ENCODE data around the gene MYH10. TPM values are rescaled to one million over a fixed set of nuclear protein-coding genes. Genes with fewer than 3 reads are reported as not detected.

Gene MYH10
- total RNA-seq, 2 donors from 2014 or later = 49.9 to 52.9 TPM

- intact Hi-C loops (cut with DNase I) = no loop called here
- no peak for ATAC-seq
- no peak for DNase-seq
Measured at GRCh38 chr17:8618825-8619224, 11.7 kb downstream of the MYH10 start.

GRCh38 chr17:8614988-8615387 is 15.5 kb downstream of the MYH10 start:
- ATAC-seq (no peak), DNase-seq (no peak)
- intact Hi-C loops (cut with DNase I) = no loop called here

- intact Hi-C loops (cut with DNase I) = no loop called here
- no peak for DNase-seq
- ATAC-seq = peak; percentile 24 to 51
Measured at GRCh38 chr17:8611619-8612298, 18.8 kb downstream of the MYH10 start.

GRCh38 chr17:8611137-8611536 is 19.4 kb downstream of the MYH10 start:
- DNase-seq = no peak
- intact Hi-C loops (cut with DNase I) = no loop called here
- ATAC-seq = peak; percentile 40 to 67

- ATAC-seq = no peak
- intact Hi-C loops (cut with DNase I) = no loop called here
- no peak for DNase-seq
Measured at GRCh38 chr17:8610558-8610957, 20.0 kb downstream of the MYH10 start.

- ATAC-seq (no peak), DNase-seq (no peak)
- intact Hi-C loops (cut with DNase I) = no loop called here
Measured at GRCh38 chr17:8609910-8610309, 20.6 kb downstream of the MYH10 start.

- intact Hi-C loops (cut with DNase I) = no loop called here
- DNase-seq (no peak), ATAC-seq (no peak)
Measured at GRCh38 chr17:8608001-8608400, 22.5 kb downstream of the MYH10 start.

GRCh38 chr17:8606401-8606800 is 24.1 kb downstream of the MYH10 start:
- no peak for DNase-seq
- ATAC-seq = peak; percentile 49 to 66
- intact Hi-C loops (cut with DNase I) = no loop called here

- ATAC-seq (no peak), DNase-seq (no peak)
- intact Hi-C loops (cut with DNase I) = no loop called here
Measured at GRCh38 chr17:8602679-8603078, 27.8 kb downstream of the MYH10 start.

GRCh38 chr17:8599351-8600011 is 31.0 kb downstream of the MYH10 start:
- intact Hi-C loops (cut with DNase I) = no loop called here
- DNase-seq = no peak
- ATAC-seq = no peak

- ATAC-seq = no peak
- intact Hi-C loops (cut with DNase I) = no loop called here
- no peak for DNase-seq
Measured at GRCh38 chr17:8598913-8599312, 31.6 kb downstream of the MYH10 start.

- intact Hi-C loops (cut with DNase I) = no loop called here
- DNase-seq = no peak
- no peak for ATAC-seq
Measured at GRCh38 chr17:8593830-8594229, 36.7 kb downstream of the MYH10 start.

GRCh38 chr17:8593276-8593675 is 37.2 kb downstream of the MYH10 start:
- intact Hi-C loops (cut with DNase I) = no loop called here
- DNase-seq (no peak), ATAC-seq (no peak)

- intact Hi-C loops (cut with DNase I) = no loop called here
- ATAC-seq (no peak), DNase-seq (no peak)
Measured at GRCh38 chr17:8588877-8589554, 41.5 kb downstream of the MYH10 start.

- DNase-seq (no peak), ATAC-seq (no peak)
- intact Hi-C loops (cut with DNase I) = no loop called here
Measured at GRCh38 chr17:8586766-8587165, 43.8 kb downstream of the MYH10 start.

- intact Hi-C loops (cut with DNase I) = no loop called here
- no peak for ATAC-seq
- no peak for DNase-seq
Measured at GRCh38 chr17:8585911-8586310, 44.6 kb downstream of the MYH10 start.

GRCh38 chr17:8583954-8584353 is 46.6 kb downstream of the MYH10 start:
- DNase-seq (no peak), ATAC-seq (no peak)
- intact Hi-C loops (cut with DNase I) = no loop called here

- ATAC-seq (no peak), DNase-seq (no peak)
- intact Hi-C loops (cut with DNase I) = no loop called here
Measured at GRCh38 chr17:8580952-8581658, 49.4 kb downstream of the MYH10 start.

GRCh38 chr17:8577868-8578267 is 52.7 kb downstream of the MYH10 start:
- ATAC-seq = no peak
- DNase-seq = no peak
- intact Hi-C loops (cut with DNase I) = loop anchor here in 1 of 2 donors (10.0 kb wide), 1 partner anchor 207 kb away; no protein-coding TSS in a partner anchor
